Ovary (tissue), 9 donors: Measurements from ENCODE around the gene KCNQ5. TPM values are rescaled to one million over a fixed set of nuclear protein-coding genes. Genes with fewer than 3 reads are reported as not detected.

Source experiments
- DNase-seq, 5 donors: peaks; one replicate each; pipeline ENCODE4 v3.0.0-alpha.2; 2019 to 2020
- H3K27ac ChIP-seq, 2 donors: fragments of 200-600 bp; one replicate each; pipeline versions ENCODE4 v1.5.1 to v1.8.0; 2019 to 2022
- H3K27me3 ChIP-seq: fragments of 200-600 bp; one replicate; pipeline ENCODE4 v1.8.0; 2022
- H3K36me3 ChIP-seq: fragments of 200-600 bp; sonication (generic); one replicate; pipeline ENCODE4 v1.5.1; 2019
- H3K4me1 ChIP-seq: one replicate; pipeline ENCODE4 v1.8.1; 2013; ENCODE audit warnings: mild to moderate bottlenecking, moderate library complexity; ENCODE audit not compliant: insufficient read depth
- H3K4me3 ChIP-seq: fragments of 200-600 bp; sonication (generic); one replicate; pipeline ENCODE4 v1.5.1; 2017
- H3K9me3 ChIP-seq, 2 donors: fragments of 200-600 bp in 1 of 2; sonication (generic) in 1 of 2; one replicate each; pipeline versions ENCODE4 v1.5.1 to v1.8.1; 2013 to 2019; ENCODE audit warnings: mild to moderate bottlenecking in 1 of 2, moderate library complexity in 1 of 2
- EP300 ChIP-seq: sonication (generic); formaldehyde crosslinking; IDR thresholded peaks from one replicate; pipeline ENCODE4 v1.6.1; 2017; ENCODE audit warnings: antibody characterized with exemption
- POLR2A ChIP-seq: fragments of 450-650 bp; IDR thresholded peaks from one replicate; pipeline ENCODE4 v1.6.1; 2017; ENCODE audit warnings: antibody characterized with exemption, mild to moderate bottlenecking, moderate library complexity
- WGBS, 3 donors: extraction: QIAGEN DNeasy Blood & Tissue Kit in 1 of 3; methylation state at CpG; one replicate each; pipeline versions ENCODE4 v1.1.5 to v1.1.7; 2013 to 2017; 5-methylcytosine and 5-hydroxymethylcytosine counted together
- intact Hi-C, 4 donors: fragments of 100-400 bp; cut with DNase I; formaldehyde crosslinking; loops; one replicate each; pipeline versions ENCODE4 v1.11.0 to v1.15.1; 2022 to 2023
- polyA plus RNA-seq, 2 donors: library from polyadenylated mRNA; stranded (reverse); fragments of 200-250 nt in 1 of 2; fragments of 350-450 nt in 1 of 2; fragmentation: Illumina TruSeq in 1 of 2; extraction: RNeasy Lipid Tissue Mini Kit (QIAGEN cat#74804) in 1 of 2; gene quantifications; one replicate each; pipeline ENCODE4 v1.2.3, GENCODE V29; 2013 to 2014
- total RNA-seq, 7 donors: library from RNA; depleted of rRNA in 2 of 7; stranded (reverse); fragments of >200 nt in 2 of 7; fragmentation: NEBNext Ultra II Directional in 3 of 7; extraction: Animal tissue kit (Norgen Biotek cat#: 25700) in 3 of 7; gene quantifications; one replicate each; pipeline versions ENCODE4 v1.1.0 to v1.2.4, GENCODE V29; 2016 to 2023
- TF ChIP-seq, protein P1 (sequence below), 3 donors: fragments of 450-650 bp in 2 of 3; fragments of 200-600 bp in 1 of 3; IDR thresholded peaks; one replicate each; pipeline versions ENCODE4 v1.5.1 to v1.8.0; 2016 to 2022; ENCODE audit warnings: antibody characterized with exemption in 3 of 3, mild to moderate bottlenecking in 1 of 3
- donor health status: DM: no; HTN: no; CAD: no; lungs with moderate emphysema.
- donor health status: DM: no; HTN: no; CAD: no.
- donor health status: Bipolar disorder and iron deficiency.
- donor health status: DM: yes; HTN: yes; CAD: no.
- donor health status: DM: no; HTN: no; CAD: no.
- donor health status: DM: yes; HTN: yes; CAD: no.

The KCNQ5 gene
- total and polyA plus RNA-seq, 9 donors, result 0.02 to 0.80 (median 0.15) TPM; not detected in 2

- 36 to 47% (median 38%) methylated on average over 2 of the region's 2 CpGs for WGBS, 3 donors
These were observed 98.6 kb downstream of the KCNQ5 start for GRCh38 chr6:72720464-72720863.

GRCh38 chr6:72721346-72721745, 99.5 kb downstream of the KCNQ5 start:
- Histone ChIP-seq H3K4me3 (no peak overlapping the region), H3K36me3 (no peaks in the 10 kb centered on the region), H3K9me3 (no peaks in the 10 kb centered on the region), H3K4me1 (no peaks in the 10 kb centered on the region), H3K27me3 (no peaks in the 10 kb centered on the region), H3K27ac (no peak overlapping the region)
- TF ChIP-seq EP300, result no peak
- intact Hi-C loops, result no loop called here
- DNase-seq, result no peak

More at GRCh38 chr6:72720464-72720863, 98.6 kb downstream of the KCNQ5 start:
- no peaks in the 10 kb centered on the region for H3K36me3 ChIP-seq
- H3K4me1 ChIP-seq, result no peaks in the 10 kb centered on the region
- intact Hi-C loops, result no loop called here
- TF ChIP-seq EP300 (no peak), POLR2A (no peak)
- TF ChIP-seq, protein P1, sequence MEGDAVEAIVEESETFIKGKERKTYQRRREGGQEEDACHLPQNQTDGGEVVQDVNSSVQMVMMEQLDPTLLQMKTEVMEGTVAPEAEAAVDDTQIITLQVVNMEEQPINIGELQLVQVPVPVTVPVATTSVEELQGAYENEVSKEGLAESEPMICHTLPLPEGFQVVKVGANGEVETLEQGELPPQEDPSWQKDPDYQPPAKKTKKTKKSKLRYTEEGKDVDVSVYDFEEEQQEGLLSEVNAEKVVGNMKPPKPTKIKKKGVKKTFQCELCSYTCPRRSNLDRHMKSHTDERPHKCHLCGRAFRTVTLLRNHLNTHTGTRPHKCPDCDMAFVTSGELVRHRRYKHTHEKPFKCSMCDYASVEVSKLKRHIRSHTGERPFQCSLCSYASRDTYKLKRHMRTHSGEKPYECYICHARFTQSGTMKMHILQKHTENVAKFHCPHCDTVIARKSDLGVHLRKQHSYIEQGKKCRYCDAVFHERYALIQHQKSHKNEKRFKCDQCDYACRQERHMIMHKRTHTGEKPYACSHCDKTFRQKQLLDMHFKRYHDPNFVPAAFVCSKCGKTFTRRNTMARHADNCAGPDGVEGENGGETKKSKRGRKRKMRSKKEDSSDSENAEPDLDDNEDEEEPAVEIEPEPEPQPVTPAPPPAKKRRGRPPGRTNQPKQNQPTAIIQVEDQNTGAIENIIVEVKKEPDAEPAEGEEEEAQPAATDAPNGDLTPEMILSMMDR (IDR thresholded peaks at IDR 0.05), result no peak
- DNase-seq, result no peak
- no peaks in the 10 kb centered on the region for H3K9me3 ChIP-seq
- no peak overlapping the region for H3K4me3 ChIP-seq
- no peaks in the 10 kb centered on the region for H3K27me3 ChIP-seq
- H3K27ac ChIP-seq, result no peak overlapping the region

DNA sequence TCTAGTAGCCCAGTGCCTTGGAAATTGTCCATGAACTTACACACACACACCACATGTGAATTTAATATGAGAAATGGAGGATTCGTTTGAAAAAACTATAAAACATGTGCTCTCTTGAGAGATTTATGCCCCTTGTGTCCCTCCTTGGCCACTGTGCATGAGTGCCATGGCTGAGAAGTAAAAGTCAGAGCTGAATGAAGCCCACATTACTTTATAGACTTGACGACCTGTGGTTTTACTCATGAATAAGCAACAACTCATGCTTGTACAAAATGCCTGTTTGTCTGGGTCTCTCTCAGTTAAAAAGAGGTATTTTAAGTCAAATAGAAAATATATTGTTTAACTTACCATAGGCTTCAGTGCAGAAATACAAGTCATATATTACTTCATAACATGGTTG, 102.7 kb downstream of the KCNQ5 start:
- no peak for DNase-seq
- no peaks in the 10 kb centered on the region for H3K9me3 ChIP-seq
- WGBS, 3 donors, result 7 to 16% (median 13%) methylated on average over 2 of the region's 2 CpGs
- intact Hi-C loops, result no loop called here
- H3K27me3 ChIP-seq, result no peaks in the 10 kb centered on the region
- no peak overlapping the region for H3K4me3 ChIP-seq
- no peaks in the 10 kb centered on the region for H3K36me3 ChIP-seq
- H3K4me1 ChIP-seq, result no peaks in the 10 kb centered on the region
- TF ChIP-seq EP300 (no peak), POLR2A (no peak)
- TF ChIP-seq, protein P1 (IDR thresholded peaks at IDR 0.05), result no peak
- no peak overlapping the region for H3K27ac ChIP-seq

- no peak overlapping the region for H3K4me3 ChIP-seq
- 82 to 87% (median 85%) methylated on average over 3 of the region's 3 CpGs for whole genome bisulfite sequencing, 3 donors
- H3K27me3 ChIP-seq, result no peaks in the 10 kb centered on the region
- no peaks in the 10 kb centered on the region for H3K4me1 ChIP-seq
- intact Hi-C loops, result no loop called here
- no peaks in the 10 kb centered on the region for H3K36me3 ChIP-seq
- no peak overlapping the region for H3K27ac ChIP-seq
- no peaks in the 10 kb centered on the region for H3K9me3 ChIP-seq
- TF ChIP-seq POLR2A, result no peak
- TF ChIP-seq, protein P1 (IDR thresholded peaks at IDR 0.05), result no peak
- TF ChIP-seq EP300, result no peak
- no peak for DNase-seq
These were observed 107.0 kb downstream of the KCNQ5 start for GRCh38 chr6:72728706-72729343.

GRCh38 chr6:72733045-72733444, 111.2 kb downstream of the KCNQ5 start:
- TF ChIP-seq, protein P1 (IDR thresholded peaks at IDR 0.05), result no peak
- TF ChIP-seq EP300 (no peak), POLR2A (no peak)
- Histone ChIP-seq H3K9me3 (no peaks in the 10 kb centered on the region), H3K27ac (no peak overlapping the region), H3K4me1 (no peaks in the 10 kb centered on the region), H3K27me3 (no peaks in the 10 kb centered on the region), H3K4me3 (no peak overlapping the region), H3K36me3 (no peaks in the 10 kb centered on the region)
- intact Hi-C loops, result no loop called here
- WGBS, 3 donors, result 80 to 91% (median 87%) methylated on average over 2 of the region's 2 CpGs
- no peak for DNase-seq
